WTC11 (cell line): ENCODE results near the gene GABBR2.

Experiments used
- CREB1 ChIP-seq: sonication (generic); formaldehyde crosslinking; IDR thresholded peaks from 2 replicates; pipeline ENCODE4 v1.8.0; 2023; ENCODE audit warnings: mild to moderate bottlenecking, missing genetic modification reagents
- CTCF ChIP-seq: fragments of 200-600 bp; IDR thresholded peaks from 2 replicates; pipeline ENCODE4 v1.8.0; 2022; ENCODE audit warnings: antibody characterized with exemption
- E2F1 ChIP-seq: sonication (generic); formaldehyde crosslinking; IDR thresholded peaks from 2 replicates; pipeline ENCODE4 v1.8.0; 2022; ENCODE audit warnings: mild to moderate bottlenecking, missing genetic modification reagents
- ELF4 ChIP-seq: sonication (generic); formaldehyde crosslinking; IDR thresholded peaks from 2 replicates; pipeline ENCODE4 v1.8.1; 2022; ENCODE audit warnings: low read depth, mild to moderate bottlenecking, moderate library complexity, missing genetic modification reagents
- ESRRA ChIP-seq: sonication (generic); formaldehyde crosslinking; IDR thresholded peaks from 2 replicates; pipeline ENCODE4 v1.8.1; 2022; ENCODE audit warnings: mild to moderate bottlenecking, missing genetic modification reagents, borderline replicate concordance
- ETV6 ChIP-seq: sonication (generic); formaldehyde crosslinking; IDR thresholded peaks from 2 replicates; pipeline ENCODE4 v1.8.1; 2022; ENCODE audit warnings: mild to moderate bottlenecking, missing genetic modification reagents
- FOXJ3 ChIP-seq: sonication (generic); formaldehyde crosslinking; IDR thresholded peaks from 2 replicates; pipeline ENCODE4 v1.9.0; 2021; ENCODE audit warnings: missing genetic modification reagents, mild to moderate bottlenecking, borderline replicate concordance
- GABPB1 ChIP-seq: sonication (generic); formaldehyde crosslinking; IDR thresholded peaks from 2 replicates; pipeline ENCODE4 v1.8.1; 2023; ENCODE audit warnings: mild to moderate bottlenecking, missing genetic modification reagents
- NFYB ChIP-seq: sonication (generic); formaldehyde crosslinking; conservative IDR thresholded peaks from 2 replicates; pipeline ENCODE4 v1.8.0; 2022; ENCODE audit warnings: low read depth, missing genetic modification reagents
- SP1 ChIP-seq: sonication (generic); formaldehyde crosslinking; conservative IDR thresholded peaks from 2 replicates; pipeline ENCODE4 v1.8.1; 2022; ENCODE audit warnings: missing genetic modification reagents
- TEAD4 ChIP-seq: sonication (generic); formaldehyde crosslinking; IDR thresholded peaks from 2 replicates; pipeline ENCODE4 v1.8.0; 2022; ENCODE audit warnings: mild to moderate bottlenecking, missing genetic modification reagents
- USF1 ChIP-seq: sonication (generic); formaldehyde crosslinking; IDR thresholded peaks from 2 replicates; pipeline ENCODE4 v1.8.0; 2022; ENCODE audit warnings: mild to moderate bottlenecking, missing genetic modification reagents
- USF2 ChIP-seq: sonication (generic); formaldehyde crosslinking; IDR thresholded peaks from 2 replicates; pipeline ENCODE4 v1.8.1; 2023; ENCODE audit warnings: mild to moderate bottlenecking, missing genetic modification reagents, moderate library complexity
- ZNF121 ChIP-seq: sonication (generic); formaldehyde crosslinking; IDR thresholded peaks from 2 replicates; pipeline ENCODE4 v1.8.0; 2023; ENCODE audit warnings: missing genetic modification reagents

- TF ChIP-seq CTCF (peak; percentile 72), TEAD4 (CRISPR knock-in tag) (no peak), USF1 (CRISPR knock-in tag) (no peak), FOXJ3 (CRISPR knock-in tag) (no peak), ETV6 (CRISPR knock-in tag) (no peak), GABPB1 (no peak), ESRRA (CRISPR knock-in tag) (no peak), USF2 (CRISPR knock-in tag) (no peak), NFYB (CRISPR knock-in tag) (no peak), E2F1 (CRISPR knock-in tag) (no peak), ELF4 (CRISPR knock-in tag) (no peak), CREB1 (CRISPR knock-in tag) (no peak), ZNF121 (no peak), SP1 (CRISPR knock-in tag) (no peak)
Observed at GRCh38 chr9:98536542-98537173, 172.1 kb downstream of the GABBR2 start.
